ENCODE results near the gene ST3GAL2. TPM values are rescaled to one million over a fixed set of nuclear protein-coding genes. Genes with fewer than 3 reads are reported as not detected.

Gene ST3GAL2
- total RNA-seq, 2 donors from 2014 or later, result 56.4 to 57.8 TPM

DNA sequence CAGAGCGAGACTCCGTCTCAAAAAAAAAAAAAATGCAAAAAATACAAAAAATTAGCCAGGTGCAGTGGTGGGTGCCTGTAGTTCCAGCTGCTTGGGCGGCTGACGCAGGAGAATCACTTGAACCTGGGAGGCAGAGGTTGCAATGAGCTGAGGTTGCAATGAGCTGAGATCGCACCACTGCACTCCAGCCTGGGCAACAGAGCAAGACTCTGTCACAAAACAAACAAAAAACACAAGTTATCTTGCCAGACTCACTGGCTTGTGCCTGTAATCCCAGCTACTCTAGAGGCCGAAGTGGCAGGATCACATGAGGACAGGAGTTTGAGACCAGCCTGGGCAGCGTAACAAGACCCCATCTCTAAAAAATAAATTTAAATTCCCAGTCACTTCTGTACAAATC, 3.4 kb upstream of the ST3GAL2 start:
- TF ChIP-seq, protein P1, sequence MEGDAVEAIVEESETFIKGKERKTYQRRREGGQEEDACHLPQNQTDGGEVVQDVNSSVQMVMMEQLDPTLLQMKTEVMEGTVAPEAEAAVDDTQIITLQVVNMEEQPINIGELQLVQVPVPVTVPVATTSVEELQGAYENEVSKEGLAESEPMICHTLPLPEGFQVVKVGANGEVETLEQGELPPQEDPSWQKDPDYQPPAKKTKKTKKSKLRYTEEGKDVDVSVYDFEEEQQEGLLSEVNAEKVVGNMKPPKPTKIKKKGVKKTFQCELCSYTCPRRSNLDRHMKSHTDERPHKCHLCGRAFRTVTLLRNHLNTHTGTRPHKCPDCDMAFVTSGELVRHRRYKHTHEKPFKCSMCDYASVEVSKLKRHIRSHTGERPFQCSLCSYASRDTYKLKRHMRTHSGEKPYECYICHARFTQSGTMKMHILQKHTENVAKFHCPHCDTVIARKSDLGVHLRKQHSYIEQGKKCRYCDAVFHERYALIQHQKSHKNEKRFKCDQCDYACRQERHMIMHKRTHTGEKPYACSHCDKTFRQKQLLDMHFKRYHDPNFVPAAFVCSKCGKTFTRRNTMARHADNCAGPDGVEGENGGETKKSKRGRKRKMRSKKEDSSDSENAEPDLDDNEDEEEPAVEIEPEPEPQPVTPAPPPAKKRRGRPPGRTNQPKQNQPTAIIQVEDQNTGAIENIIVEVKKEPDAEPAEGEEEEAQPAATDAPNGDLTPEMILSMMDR (conservative IDR thresholded peaks at IDR 0.05), result no peak

DNA sequence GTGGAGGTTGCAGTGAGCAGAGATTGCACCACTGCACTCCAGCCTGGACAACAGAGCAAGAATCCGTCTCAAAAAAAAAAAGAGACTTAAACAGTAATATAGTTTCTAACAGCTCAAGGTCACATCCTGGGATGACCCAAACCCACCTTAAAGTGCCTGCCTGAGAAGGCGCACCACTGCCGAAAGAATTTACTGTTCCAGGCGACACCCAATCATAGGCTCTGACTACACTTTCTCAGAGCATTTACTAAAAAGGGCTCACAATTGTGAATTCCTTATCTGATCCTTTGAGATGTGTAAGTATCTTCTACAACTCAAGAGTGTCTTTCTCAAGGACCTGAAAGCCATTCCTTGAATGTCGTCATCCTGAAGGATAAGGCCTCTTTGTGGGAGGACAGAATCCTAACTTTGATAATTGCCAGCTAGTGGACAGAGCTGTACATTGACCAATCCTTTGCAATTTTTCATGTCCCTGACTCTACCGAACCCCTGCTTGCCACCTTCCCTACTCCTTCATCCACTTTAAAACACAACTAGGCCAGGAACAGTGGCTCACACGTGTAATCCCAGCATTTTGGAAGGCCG, 2.6 kb upstream of the ST3GAL2 start:
- H3K36me3 Mint-ChIP-seq (ENCODE audit: low read depth), result no peaks in the 10 kb centered on the region
- Histone ChIP-seq H3K9ac (ENCODE audit: extremely low read depth, low read length, poor library complexity, severe bottlenecking) (no peak overlapping the region), H3K4me1 (ENCODE audit: control insufficient read depth, insufficient read depth, low read length) (peaks cover 8% of the 10 kb centered on the region), H3K4me3 (ENCODE audit: low read length) (no peak overlapping the region), H3K9me3 (ENCODE audit: control insufficient read depth, low read length) (no peaks in the 10 kb centered on the region), H3K27ac (ENCODE audit: low read depth, low read length) (no peak overlapping the region), H3K27me3 (ENCODE audit: control insufficient read depth, insufficient read depth, low read length, poor library complexity, severe bottlenecking) (no peaks in the 10 kb centered on the region), H3K36me3 (ENCODE audit: control insufficient read depth, insufficient read depth, low read length) (no peaks in the 10 kb centered on the region)
- 93% methylated on average over 7 to 8 of the region's 8 CpGs for WGBS, 2 experiments (ENCODE audit: insufficient coverage in 1 of 2, insufficient read length in 1 of 2)
- no peak overlapping the region for H3K4me3 Mint-ChIP-seq
- no peak overlapping the region for H3K27ac Mint-ChIP-seq
- no peaks in the 10 kb centered on the region for H3K9me3 Mint-ChIP-seq
- H3K27me3 Mint-ChIP-seq (ENCODE audit: insufficient read depth), result peaks cover 1% of the 10 kb centered on the region
- TF ChIP-seq, protein P1 (conservative IDR thresholded peaks at IDR 0.05), result no peak
- peaks cover 25% of the 10 kb centered on the region for H3K4me1 Mint-ChIP-seq
- no peak for DNase-seq

More for the DNA sequence above, 3.4 kb upstream of the ST3GAL2 start:
- Mint-ChIP-seq H3K27ac (no peak overlapping the region), H3K9me3 (no peaks in the 10 kb centered on the region), H3K4me3 (no peak overlapping the region), H3K4me1 (peaks cover 21% of the 10 kb centered on the region), H3K27me3 (ENCODE audit: insufficient read depth) (peaks cover 1% of the 10 kb centered on the region), H3K36me3 (ENCODE audit: low read depth) (no peaks in the 10 kb centered on the region)
- no peaks in the 10 kb centered on the region for H3K36me3 ChIP-seq (ENCODE audit: control insufficient read depth, insufficient read depth, low read length)
- H3K9me3 ChIP-seq (ENCODE audit: control insufficient read depth, low read length), result no peaks in the 10 kb centered on the region
- no peak overlapping the region for H3K9ac ChIP-seq (ENCODE audit: extremely low read depth, low read length, poor library complexity, severe bottlenecking)
- H3K27ac ChIP-seq (ENCODE audit: low read depth, low read length), result no peak overlapping the region
- WGBS, 2 experiments (ENCODE audit: insufficient coverage in 1 of 2, insufficient read length in 1 of 2), result 88 to 97% methylated on average over 5 to 7 of the region's 7 CpGs
- no peak for DNase-seq
- peaks cover 8% of the 10 kb centered on the region for H3K4me1 ChIP-seq (ENCODE audit: control insufficient read depth, insufficient read depth, low read length)
- no peak overlapping the region for H3K4me3 ChIP-seq (ENCODE audit: low read length)
- no peaks in the 10 kb centered on the region for H3K27me3 ChIP-seq (ENCODE audit: control insufficient read depth, insufficient read depth, low read length, poor library complexity, severe bottlenecking)

DNA sequence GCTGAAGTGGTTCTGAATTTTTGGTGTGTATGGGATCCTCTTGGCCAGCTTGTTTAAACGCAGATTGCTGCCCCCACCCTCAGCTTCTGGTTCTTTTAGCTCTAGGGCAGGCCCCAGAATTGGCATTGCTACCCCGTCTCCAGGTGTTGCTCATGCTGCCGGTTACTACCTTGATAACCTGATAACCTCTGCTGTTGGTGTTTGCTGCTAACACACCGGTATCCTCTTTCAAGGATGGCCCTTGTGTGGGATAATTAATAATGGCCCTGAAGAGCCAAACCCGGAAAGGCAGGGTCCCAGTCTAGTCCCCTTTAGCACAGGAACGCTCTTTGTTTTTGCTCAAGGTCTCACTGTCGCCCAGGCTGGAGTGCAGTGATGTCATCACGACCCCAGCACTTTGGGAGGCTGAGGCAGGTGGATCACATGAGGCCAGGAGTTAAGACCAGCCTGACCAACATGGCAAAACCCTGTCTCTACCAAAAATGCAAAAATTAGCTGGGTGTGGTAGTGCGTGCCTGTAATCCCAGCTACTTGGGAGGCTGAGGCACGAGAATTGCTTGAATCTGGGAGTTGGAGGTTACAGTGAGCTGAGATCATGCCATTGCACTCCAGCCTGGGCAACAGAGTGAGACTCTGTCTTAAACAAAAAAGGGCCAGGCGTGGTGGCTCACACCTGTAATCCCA, 1.3 kb upstream of the ST3GAL2 start:
- 78 to 93% methylated on average over 8 to 11 of the region's 11 CpGs for WGBS, 2 experiments (ENCODE audit: insufficient coverage in 1 of 2, insufficient read length in 1 of 2)
- TF ChIP-seq, protein P1 (conservative IDR thresholded peaks at IDR 0.05), result no peak
- Mint-ChIP-seq H3K27ac (peak overlapping the region; percentile 92), H3K27me3 (ENCODE audit: insufficient read depth) (no peaks in the 10 kb centered on the region), H3K4me1 (peaks cover 27% of the 10 kb centered on the region), H3K36me3 (ENCODE audit: low read depth) (peaks cover 1% of the 10 kb centered on the region), H3K9me3 (no peaks in the 10 kb centered on the region), H3K4me3 (peak overlapping the region; percentile 86)
- Histone ChIP-seq H3K4me3 (ENCODE audit: low read length) (peak overlapping the region; percentile 83), H3K4me1 (ENCODE audit: control insufficient read depth, insufficient read depth, low read length) (peaks cover 8% of the 10 kb centered on the region), H3K27me3 (ENCODE audit: control insufficient read depth, insufficient read depth, low read length, poor library complexity, severe bottlenecking) (no peaks in the 10 kb centered on the region), H3K36me3 (ENCODE audit: control insufficient read depth, insufficient read depth, low read length) (peaks cover under 1% of the 10 kb centered on the region), H3K9ac (ENCODE audit: extremely low read depth, low read length, poor library complexity, severe bottlenecking) (no peak overlapping the region), H3K27ac (ENCODE audit: low read depth, low read length) (no peak overlapping the region), H3K9me3 (ENCODE audit: control insufficient read depth, low read length) (no peaks in the 10 kb centered on the region)
- no peak for DNase-seq
